Fibroblast of mammary gland (primary cell): Measurements from ENCODE around the gene CEP295NL.
A peak's percentile ranks its signal among the peaks of the same experiment; 100 is the strongest.
"Not testable (repeated sequence)": the region's sequence is repeated elsewhere in the genome, so short reads cannot be mapped to it uniquely, and the experiment has no call there.

Experiments used
- DNase-seq: peaks from one replicate; pipeline ENCODE4 v3.0.0-alpha.2; 2010; ENCODE audit warnings: low read depth
- H3K4me3 ChIP-seq: 2 replicates; pipeline ENCODE4 v1.5.1; 2011; ENCODE audit warnings: low read depth, mild to moderate bottlenecking, low read length, moderate library complexity; ENCODE audit not compliant: control insufficient read depth
- CTCF ChIP-seq: conservative IDR thresholded peaks from 2 replicates; pipeline ENCODE4 v1.5.1; 2011; ENCODE audit warnings: low read depth, low read length, inconsistent platforms; ENCODE audit not compliant: control insufficient read depth, insufficient read depth

The CEP295NL gene

GRCh38 chr17:78883089-78883532 lies 19.9 kb downstream of the CEP295NL start:
- TF ChIP-seq CTCF = no peak
- peak overlapping the region; percentile 20 for H3K4me3 ChIP-seq
- DNase-seq = peak; percentile 89

- TF ChIP-seq CTCF = no peak
These were observed 20.4 kb downstream of the CEP295NL start for GRCh38 chr17:78882540-78883088.

GRCh38 chr17:78879635-78880186 lies 23.3 kb downstream of the CEP295NL start:
- peak; percentile 98 for DNase-seq
- H3K4me3 ChIP-seq = peak overlapping the region; percentile 2

More at GRCh38 chr17:78882540-78883088, 20.4 kb downstream of the CEP295NL start:
- no peak overlapping the region for H3K4me3 ChIP-seq
- DNase-seq = no peak

GRCh38 chr17:78878871-78879527 lies 24.0 kb downstream of the CEP295NL start:
- peak overlapping the region; percentile 2 for H3K4me3 ChIP-seq
- DNase-seq = no peak
- TF ChIP-seq CTCF = no peak

More at GRCh38 chr17:78879635-78880186, 23.3 kb downstream of the CEP295NL start:
- no peak for TF ChIP-seq CTCF

GRCh38 chr17:78878261-78878660 lies 24.7 kb downstream of the CEP295NL start:
- TF ChIP-seq CTCF = no peak
- no peak for DNase-seq
- H3K4me3 ChIP-seq = no peak overlapping the region

- not testable (repeated sequence) for DNase-seq, H3K4me3 ChIP-seq
These were observed 26.0 kb downstream of the CEP295NL start for GRCh38 chr17:78876954-78877517.

- no peak for TF ChIP-seq CTCF
- H3K4me3 ChIP-seq = no peak overlapping the region
- no peak for DNase-seq
These were observed 26.9 kb downstream of the CEP295NL start for GRCh38 chr17:78876094-78876597.
